Loucy (cell line): ENCODE results near the gene ICAM1.
"Not testable (repeated sequence)": the region's sequence is repeated elsewhere in the genome, so short reads cannot be mapped to it uniquely, and the experiment has no call there.

Experiments
- H2AFZ ChIP-seq: fragments of 200-600 bp; sonication (generic); 2 replicates; pipeline ENCODE4 v1.6.0; 2016; ENCODE audit warnings: antibody characterized with exemption, mild to moderate bottlenecking, low read length, moderate library complexity
- H3F3A ChIP-seq: fragments of 200-600 bp; 2 replicates; pipeline ENCODE4 v1.6.0; 2016; ENCODE audit warnings: antibody characterized with exemption, low read depth, mild to moderate bottlenecking
- H3K27me3 ChIP-seq: fragments of 200-600 bp; sonication (generic); 2 replicates; pipeline ENCODE4 v1.6.1; 2014; ENCODE audit warnings: low read length, mild to moderate bottlenecking; ENCODE audit not compliant: insufficient read depth, poor library complexity, severe bottlenecking
- H3K36me3 ChIP-seq: fragments of 200-600 bp; sonication (generic); 2 replicates; pipeline ENCODE4 v1.6.1; 2016; ENCODE audit warnings: low read length; ENCODE audit not compliant: insufficient read depth
- H3K4me1 ChIP-seq: fragments of 200-600 bp; sonication (generic); 2 replicates; pipeline ENCODE4 v1.5.1; 2014; ENCODE audit warnings: low read length, mild to moderate bottlenecking; ENCODE audit not compliant: insufficient read depth, poor library complexity, severe bottlenecking
- H3K4me2 ChIP-seq: fragments of 200-600 bp; sonication (generic); 2 replicates; pipeline ENCODE4 v1.6.0; 2014; ENCODE audit warnings: antibody characterized with exemption, low read length, low read depth, mild to moderate bottlenecking; ENCODE audit not compliant: poor library complexity, severe bottlenecking
- H3K4me3 ChIP-seq: fragments of 200-600 bp; sonication (generic); 2 replicates; pipeline ENCODE4 v1.5.1; 2014; ENCODE audit warnings: low read length, mild to moderate bottlenecking, mixed read lengths; ENCODE audit not compliant: poor library complexity, severe bottlenecking
- H3K79me2 ChIP-seq: fragments of 200-600 bp; sonication (generic); 2 replicates; pipeline ENCODE4 v1.6.1; 2014; ENCODE audit warnings: low read length; ENCODE audit not compliant: insufficient read depth
- H3K9ac ChIP-seq: fragments of 200-600 bp; sonication (generic); 2 replicates; pipeline ENCODE4 v1.6.0; 2014; ENCODE audit warnings: mild to moderate bottlenecking, low read depth, low read length, moderate library complexity; ENCODE audit not compliant: poor library complexity, severe bottlenecking
- H3K9me2 ChIP-seq: fragments of 200-600 bp; sonication (generic); replicated peaks from 2 replicates; pipeline ENCODE4 v1.6.1; 2016; ENCODE audit warnings: low read depth, low read length, mixed read lengths
- H3K9me3 ChIP-seq: fragments of 200-600 bp; sonication (generic); 2 replicates; pipeline ENCODE4 v1.6.1; 2014; ENCODE audit warnings: mild to moderate bottlenecking, antibody characterized with exemption, low read length, low read depth; ENCODE audit not compliant: insufficient read depth
- H4K20me1 ChIP-seq: fragments of 200-600 bp; sonication (generic); 2 replicates; pipeline ENCODE4 v1.6.0; 2014; ENCODE audit warnings: antibody characterized with exemption, low read length, mild to moderate bottlenecking; ENCODE audit not compliant: insufficient read depth, poor library complexity, severe bottlenecking
- CTCF ChIP-seq: fragments of 200-600 bp; sonication (generic); conservative IDR thresholded peaks from 2 replicates; pipeline ENCODE4 v1.5.1; 2014; ENCODE audit warnings: mild to moderate bottlenecking, antibody characterized with exemption, low read length
- EZH2phosphoT487 ChIP-seq: fragments of 200-600 bp; IDR thresholded peaks from 2 replicates; pipeline ENCODE4 v1.6.1; 2018; ENCODE audit warnings: antibody characterized with exemption, mild to moderate bottlenecking, moderate library complexity, borderline replicate concordance

Gene ICAM1

GRCh38 chr19:10238172-10238783, 32.6 kb upstream of the ICAM1 start:
- Histone ChIP-seq H3K79me2 (no peaks in the 10 kb centered on the region), H2AFZ (no peak overlapping the region), H3F3A (no peaks in the 10 kb centered on the region; the same call in 1 of the 2 replicates), H3K4me1 (peaks cover 14% of the 10 kb centered on the region), H3K4me2 (no peak overlapping the region), H4K20me1 (no peaks in the 10 kb centered on the region), H3K36me3 (no peaks in the 10 kb centered on the region), H3K27me3 (no peaks in the 10 kb centered on the region), H3K9ac (no peak overlapping the region), H3K9me3 (no peaks in the 10 kb centered on the region), H3K4me3 (no peak overlapping the region), H3K9me2 (no peaks in the 10 kb centered on the region)
- TF ChIP-seq EZH2phosphoT487 (no peak), CTCF (no peak)

GRCh38 chr19:10241826-10242449, 29.0 kb upstream of the ICAM1 start:
- not testable (repeated sequence) for H4K20me1 ChIP-seq, H3F3A ChIP-seq, H2AFZ ChIP-seq, H3K9ac ChIP-seq, H3K4me2 ChIP-seq, H3K9me3 ChIP-seq, H3K4me3 ChIP-seq, H3K4me1 ChIP-seq, H3K36me3 ChIP-seq, H3K9me2 ChIP-seq, H3K27me3 ChIP-seq, H3K79me2 ChIP-seq

- Histone ChIP-seq H3K9ac (no peak overlapping the region), H3K79me2 (no peaks in the 10 kb centered on the region), H3K27me3 (no peaks in the 10 kb centered on the region), H4K20me1 (no peaks in the 10 kb centered on the region), H3K4me3 (no peak overlapping the region), H3K9me3 (no peaks in the 10 kb centered on the region), H2AFZ (no peak overlapping the region), H3K4me2 (no peak overlapping the region), H3K9me2 (no peaks in the 10 kb centered on the region), H3K4me1 (no peaks in the 10 kb centered on the region), H3K36me3 (no peaks in the 10 kb centered on the region), H3F3A (no peaks in the 10 kb centered on the region)
- no peak for TF ChIP-seq CTCF
Observed at GRCh38 chr19:10243606-10244005, 27.3 kb upstream of the ICAM1 start.
